Progenitor cell of endocrine pancreas (in vitro differentiated cells): ENCODE data around the gene SND1. TPM values are rescaled to one million over a fixed set of nuclear protein-coding genes. Genes with fewer than 3 reads are reported as not detected.

Experiments used
- DNase-seq: peaks from one replicate; pipeline ENCODE4 v3.0.0; 2021; ENCODE audit warnings: low spot score; ENCODE audit not compliant: unreplicated experiment
- H3K27ac Mint-ChIP-seq: 2 replicates; pipeline ENCODE4 v1.8.0; 2021; ENCODE audit warnings: mild to moderate bottlenecking, moderate library complexity, mixed read lengths
- H3K27me3 Mint-ChIP-seq: 2 replicates; pipeline ENCODE4 v1.8.0; 2021; ENCODE audit warnings: mixed read lengths
- H3K36me3 Mint-ChIP-seq: 2 replicates; pipeline ENCODE4 v1.8.0; 2022; ENCODE audit warnings: mixed read lengths; ENCODE audit not compliant: insufficient read depth
- H3K4me1 Mint-ChIP-seq: 2 replicates; pipeline ENCODE4 v1.8.0; 2021; ENCODE audit warnings: low read depth, mixed read lengths
- H3K4me3 Mint-ChIP-seq: 2 replicates; pipeline ENCODE4 v1.8.0; 2021; ENCODE audit warnings: low read depth, mild to moderate bottlenecking, moderate library complexity, mixed read lengths
- H3K9me3 Mint-ChIP-seq: 2 replicates; pipeline ENCODE4 v1.8.0; 2021; ENCODE audit warnings: low read depth, mixed read lengths
- total RNA-seq: library from RNA; stranded (reverse); gene quantifications from 2 replicates; pipeline ENCODE4 v1.2.1, GENCODE V29; 2021
- TF ChIP-seq, protein P1 (sequence below): fragments of 200-600 bp; sonication (generic); IDR thresholded peaks from one replicate; pipeline ENCODE4 v1.5.0; 2021; ENCODE audit warnings: antibody characterized with exemption, mild to moderate bottlenecking; ENCODE audit not compliant: unreplicated experiment

SND1 gene
- total RNA-seq, 1 donor from 2014 or later = 213 TPM

DNA sequence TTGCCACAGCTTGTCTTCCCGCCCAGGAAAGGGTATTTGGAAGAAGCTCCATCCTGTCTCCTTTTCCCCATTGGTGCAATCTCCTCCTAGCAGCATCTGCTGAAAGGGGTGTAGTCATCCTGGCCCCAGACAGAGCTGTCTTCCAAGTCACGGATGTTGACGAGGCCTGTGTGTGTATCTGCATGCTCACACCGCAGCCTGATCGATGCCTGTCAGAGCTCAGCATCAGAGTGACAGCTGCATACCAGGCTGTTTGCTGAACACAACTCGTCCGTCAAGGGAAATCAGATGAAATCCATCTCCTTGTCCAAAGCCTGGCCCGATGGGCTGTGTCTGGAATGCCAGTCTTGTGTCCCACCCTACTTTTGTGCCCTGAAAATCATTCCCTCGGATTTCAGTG lies 400.4 kb downstream of the SND1 start:
- TF ChIP-seq, protein P1, sequence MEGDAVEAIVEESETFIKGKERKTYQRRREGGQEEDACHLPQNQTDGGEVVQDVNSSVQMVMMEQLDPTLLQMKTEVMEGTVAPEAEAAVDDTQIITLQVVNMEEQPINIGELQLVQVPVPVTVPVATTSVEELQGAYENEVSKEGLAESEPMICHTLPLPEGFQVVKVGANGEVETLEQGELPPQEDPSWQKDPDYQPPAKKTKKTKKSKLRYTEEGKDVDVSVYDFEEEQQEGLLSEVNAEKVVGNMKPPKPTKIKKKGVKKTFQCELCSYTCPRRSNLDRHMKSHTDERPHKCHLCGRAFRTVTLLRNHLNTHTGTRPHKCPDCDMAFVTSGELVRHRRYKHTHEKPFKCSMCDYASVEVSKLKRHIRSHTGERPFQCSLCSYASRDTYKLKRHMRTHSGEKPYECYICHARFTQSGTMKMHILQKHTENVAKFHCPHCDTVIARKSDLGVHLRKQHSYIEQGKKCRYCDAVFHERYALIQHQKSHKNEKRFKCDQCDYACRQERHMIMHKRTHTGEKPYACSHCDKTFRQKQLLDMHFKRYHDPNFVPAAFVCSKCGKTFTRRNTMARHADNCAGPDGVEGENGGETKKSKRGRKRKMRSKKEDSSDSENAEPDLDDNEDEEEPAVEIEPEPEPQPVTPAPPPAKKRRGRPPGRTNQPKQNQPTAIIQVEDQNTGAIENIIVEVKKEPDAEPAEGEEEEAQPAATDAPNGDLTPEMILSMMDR = no peak
- Mint-ChIP-seq H3K4me1 (no peaks in the 10 kb centered on the region), H3K27ac (no peak overlapping the region)

DNA sequence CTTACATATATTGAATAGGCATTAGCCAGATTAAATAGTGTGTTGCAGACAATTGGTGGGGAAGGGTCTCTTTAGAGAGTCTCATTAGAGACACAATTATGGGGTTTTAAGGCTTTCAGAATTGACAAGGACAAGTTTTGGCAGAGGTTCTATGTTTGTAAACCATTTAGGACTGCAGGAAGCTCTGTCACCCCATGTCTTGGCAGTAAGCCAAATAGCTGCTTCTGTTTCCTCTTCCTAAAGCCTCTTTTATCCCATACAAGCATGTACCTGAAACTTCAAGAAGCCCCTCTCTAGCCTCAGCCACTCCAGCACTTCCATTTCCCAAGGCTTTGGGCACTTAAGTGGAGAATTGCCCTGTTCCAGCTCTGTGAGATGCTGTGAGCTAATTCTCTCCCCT lies 401.0 kb downstream of the SND1 start:
- Mint-ChIP-seq H3K9me3 (no peaks in the 10 kb centered on the region), H3K36me3 (no peaks in the 10 kb centered on the region), H3K4me1 (no peaks in the 10 kb centered on the region), H3K27me3 (no peaks in the 10 kb centered on the region), H3K27ac (no peak overlapping the region), H3K4me3 (no peak overlapping the region)
- DNase-seq = no peak
- TF ChIP-seq, protein P1 = no peak

More for the DNA sequence above, 400.4 kb downstream of the SND1 start:
- no peaks in the 10 kb centered on the region for H3K36me3 Mint-ChIP-seq
- no peaks in the 10 kb centered on the region for H3K9me3 Mint-ChIP-seq
- H3K4me3 Mint-ChIP-seq = no peak overlapping the region
- H3K27me3 Mint-ChIP-seq = no peaks in the 10 kb centered on the region
- no peak for DNase-seq

DNA sequence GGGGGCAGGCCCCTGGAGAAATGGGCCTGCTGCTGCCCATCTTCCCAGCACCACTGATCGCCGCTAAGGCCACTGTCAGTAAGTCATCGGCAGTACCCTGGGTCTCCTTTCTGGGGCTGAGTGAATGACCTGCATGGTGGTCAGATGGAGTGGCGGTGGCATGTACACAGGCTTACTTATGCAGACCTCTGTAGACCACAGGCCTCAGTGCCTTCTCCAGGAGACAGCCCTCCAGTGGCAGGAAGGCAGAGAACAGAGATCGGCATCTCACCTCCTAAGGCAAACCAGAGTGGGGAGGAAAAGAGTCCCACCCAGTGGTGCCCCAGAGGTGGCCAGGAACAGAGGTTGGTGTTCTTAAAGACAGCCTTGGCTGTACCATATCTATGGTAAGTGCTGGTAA lies 402.0 kb downstream of the SND1 start:
- Mint-ChIP-seq H3K36me3 (no peaks in the 10 kb centered on the region), H3K27ac (no peak overlapping the region), H3K9me3 (no peaks in the 10 kb centered on the region), H3K4me3 (no peak overlapping the region), H3K4me1 (no peaks in the 10 kb centered on the region), H3K27me3 (no peaks in the 10 kb centered on the region)
- TF ChIP-seq, protein P1 = no peak
- DNase-seq = no peak

DNA sequence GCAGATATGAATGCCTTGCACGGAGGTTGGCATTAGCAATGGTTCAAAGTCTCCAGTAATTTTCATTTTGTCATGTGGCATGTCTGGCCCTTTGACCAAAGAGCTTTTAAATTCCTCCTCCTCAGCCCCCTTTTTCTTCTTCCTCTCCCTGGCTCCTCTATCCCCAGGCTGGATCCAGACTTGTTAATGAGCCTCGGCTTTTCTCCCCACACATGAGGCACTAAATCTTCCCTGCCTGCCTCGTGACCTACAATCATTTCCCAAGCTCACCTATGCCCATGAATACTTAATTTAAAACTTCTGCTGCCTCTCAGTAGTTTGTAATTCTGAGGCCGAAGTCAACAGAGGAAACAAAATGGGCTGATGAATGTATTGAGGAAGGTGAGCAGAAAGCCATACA lies 402.5 kb downstream of the SND1 start:
- Mint-ChIP-seq H3K9me3 (no peaks in the 10 kb centered on the region), H3K36me3 (no peaks in the 10 kb centered on the region), H3K27me3 (no peaks in the 10 kb centered on the region), H3K4me3 (no peak overlapping the region), H3K27ac (no peak overlapping the region), H3K4me1 (no peaks in the 10 kb centered on the region)
- TF ChIP-seq, protein P1 = no peak
- DNase-seq = no peak

DNA sequence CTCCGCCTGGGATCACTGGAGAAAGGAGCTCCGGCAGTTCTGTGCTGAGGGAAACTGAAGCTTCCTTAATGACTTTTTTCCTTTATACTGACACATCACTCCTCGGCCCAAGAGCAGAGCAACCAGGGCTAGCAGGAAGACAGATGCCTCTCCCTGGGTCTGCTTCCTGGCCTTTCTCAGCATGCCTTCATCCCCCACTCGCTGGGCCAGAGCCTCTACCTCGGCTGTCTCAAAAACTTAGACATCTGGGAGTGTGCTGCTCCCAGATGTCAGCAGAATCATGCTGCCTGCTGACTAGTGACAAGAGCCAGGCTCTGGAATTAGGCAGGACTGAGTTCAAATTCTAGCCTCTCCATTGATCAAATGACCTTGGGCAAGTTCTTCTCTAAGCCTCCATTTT lies 403.6 kb downstream of the SND1 start:
- H3K9me3 Mint-ChIP-seq = no peaks in the 10 kb centered on the region
- H3K27ac Mint-ChIP-seq = no peak overlapping the region
- no peaks in the 10 kb centered on the region for H3K36me3 Mint-ChIP-seq
- DNase-seq = no peak
- TF ChIP-seq, protein P1 = no peak
- H3K4me3 Mint-ChIP-seq = no peak overlapping the region
- H3K27me3 Mint-ChIP-seq = no peaks in the 10 kb centered on the region
- H3K4me1 Mint-ChIP-seq = peaks cover 2% of the 10 kb centered on the region
